Measurements from ENCODE around the gene DEPDC1B.

DNA sequence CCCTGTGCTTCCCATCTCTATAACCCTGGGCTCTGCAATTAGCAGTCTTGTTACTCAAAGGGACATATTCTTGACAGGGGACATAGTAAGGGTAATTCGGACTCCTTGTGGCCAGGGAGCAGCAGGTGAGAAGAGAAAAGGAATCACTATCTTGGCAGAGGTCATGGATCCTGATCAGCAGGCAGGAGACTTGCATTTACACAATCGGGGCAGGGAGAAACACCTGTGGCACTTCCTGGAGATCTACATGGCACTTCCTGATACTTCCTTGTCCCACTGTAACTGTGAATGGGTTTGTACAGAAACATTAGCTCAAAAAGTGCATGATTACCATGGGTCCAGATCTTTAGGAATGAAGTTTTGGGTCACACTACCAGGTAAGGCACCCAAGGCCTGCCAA, 29.2 kb downstream of the DEPDC1B start:
- TF ChIP-seq CTCF (IDR thresholded peaks at IDR 0.05) (no peak), SIN3A (IDR thresholded peaks at IDR 0.05; ENCODE audit: borderline replicate concordance, insufficient read depth, low read depth, low read length) (no peak), POLR2AphosphoS5 (IDR thresholded peaks at IDR 0.05; ENCODE audit: low read depth, low read length) (no peak), TCF7L2 (IDR thresholded peaks at IDR 0.05; ENCODE audit: low read depth, low read length) (no peak), REST (IDR thresholded peaks at IDR 0.05; ENCODE audit: insufficient read depth in 1 of 2, low read depth in 2 of 2, low read length in 1 of 2) (no peak)
